ENCODE measurements around the gene ACSM6.

Gene ACSM6

GRCh38 chr10:95242581-95243317 lies 48.7 kb downstream of the ACSM6 start:
- H3K4me1 ChIP-seq (ENCODE audit: low read length), result peaks cover 44% of the 10 kb centered on the region
- DNase-seq, result peak; percentile 35
- no peak overlapping the region for H3K4me3 ChIP-seq (ENCODE audit: low read length)
- H3K79me2 ChIP-seq (ENCODE audit: low read length), result peaks cover 28% of the 10 kb centered on the region
- no peaks in the 10 kb centered on the region for H4K20me1 ChIP-seq (ENCODE audit: insufficient read depth, low read length)
- TF ChIP-seq, protein P1, sequence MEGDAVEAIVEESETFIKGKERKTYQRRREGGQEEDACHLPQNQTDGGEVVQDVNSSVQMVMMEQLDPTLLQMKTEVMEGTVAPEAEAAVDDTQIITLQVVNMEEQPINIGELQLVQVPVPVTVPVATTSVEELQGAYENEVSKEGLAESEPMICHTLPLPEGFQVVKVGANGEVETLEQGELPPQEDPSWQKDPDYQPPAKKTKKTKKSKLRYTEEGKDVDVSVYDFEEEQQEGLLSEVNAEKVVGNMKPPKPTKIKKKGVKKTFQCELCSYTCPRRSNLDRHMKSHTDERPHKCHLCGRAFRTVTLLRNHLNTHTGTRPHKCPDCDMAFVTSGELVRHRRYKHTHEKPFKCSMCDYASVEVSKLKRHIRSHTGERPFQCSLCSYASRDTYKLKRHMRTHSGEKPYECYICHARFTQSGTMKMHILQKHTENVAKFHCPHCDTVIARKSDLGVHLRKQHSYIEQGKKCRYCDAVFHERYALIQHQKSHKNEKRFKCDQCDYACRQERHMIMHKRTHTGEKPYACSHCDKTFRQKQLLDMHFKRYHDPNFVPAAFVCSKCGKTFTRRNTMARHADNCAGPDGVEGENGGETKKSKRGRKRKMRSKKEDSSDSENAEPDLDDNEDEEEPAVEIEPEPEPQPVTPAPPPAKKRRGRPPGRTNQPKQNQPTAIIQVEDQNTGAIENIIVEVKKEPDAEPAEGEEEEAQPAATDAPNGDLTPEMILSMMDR (IDR thresholded peaks at IDR 0.05; ENCODE audit: low read length), result peak; percentile 63
- no peak for TF ChIP-seq EZH2 (optimal IDR thresholded peaks at IDR 0.05; ENCODE audit: low read depth, low read length)
- H3K36me3 ChIP-seq (replicated peaks; ENCODE audit: insufficient read depth, low read length), result no peaks in the 10 kb centered on the region; the same call in 1 of the 2 replicates
- no peak overlapping the region for H3K27ac ChIP-seq (ENCODE audit: low read length)
- no peaks in the 10 kb centered on the region for H3K9me3 ChIP-seq (replicated peaks; ENCODE audit: insufficient read depth, low read length)
- H3F3A ChIP-seq (ENCODE audit: insufficient read depth, low read length), result peaks cover 35% of the 10 kb centered on the region
- H3K9ac ChIP-seq (ENCODE audit: low read length), result no peak overlapping the region
- no peaks in the 10 kb centered on the region for H3K9me2 ChIP-seq (replicated peaks; ENCODE audit: insufficient read depth, low read length)
- no peak overlapping the region for H3K4me2 ChIP-seq (ENCODE audit: low read depth, low read length)
- H3K27me3 ChIP-seq (replicated peaks; ENCODE audit: insufficient read depth, low read length), result no peaks in the 10 kb centered on the region
- no peak overlapping the region for H2AFZ ChIP-seq (ENCODE audit: low read length)

GRCh38 chr10:95243318-95243617 lies 49.2 kb downstream of the ACSM6 start:
- TF ChIP-seq, protein P1 (IDR thresholded peaks at IDR 0.05; ENCODE audit: low read length), result no peak
- TF ChIP-seq EZH2 (optimal IDR thresholded peaks at IDR 0.05; ENCODE audit: low read depth, low read length), result no peak
- TF ChIP-seq EZH2phosphoT487 (IDR thresholded peaks at IDR 0.05; ENCODE audit: low read length), result no peak
- H3K4me2 ChIP-seq (ENCODE audit: low read depth, low read length), result no peak overlapping the region
- no peaks in the 10 kb centered on the region for H3K27me3 ChIP-seq (replicated peaks; ENCODE audit: insufficient read depth, low read length)
- no peak for DNase-seq
- peaks cover 28% of the 10 kb centered on the region for H3K79me2 ChIP-seq (ENCODE audit: low read length)
- no peaks in the 10 kb centered on the region for H3K9me2 ChIP-seq (replicated peaks; ENCODE audit: insufficient read depth, low read length)
- no peak overlapping the region for H2AFZ ChIP-seq (ENCODE audit: low read length)
- no peaks in the 10 kb centered on the region for H3K9me3 ChIP-seq (replicated peaks; ENCODE audit: insufficient read depth, low read length)
- H3K9ac ChIP-seq (ENCODE audit: low read length), result no peak overlapping the region
- H3K36me3 ChIP-seq (replicated peaks; ENCODE audit: insufficient read depth, low read length), result no peaks in the 10 kb centered on the region; the same call in 1 of the 2 replicates
- H3F3A ChIP-seq (ENCODE audit: insufficient read depth, low read length), result peaks cover 35% of the 10 kb centered on the region
- no peak overlapping the region for H3K4me3 ChIP-seq (ENCODE audit: low read length)
- no peaks in the 10 kb centered on the region for H4K20me1 ChIP-seq (ENCODE audit: insufficient read depth, low read length)
- H3K4me1 ChIP-seq (ENCODE audit: low read length), result peaks cover 48% of the 10 kb centered on the region
- H3K27ac ChIP-seq (ENCODE audit: low read length), result no peak overlapping the region

DNA sequence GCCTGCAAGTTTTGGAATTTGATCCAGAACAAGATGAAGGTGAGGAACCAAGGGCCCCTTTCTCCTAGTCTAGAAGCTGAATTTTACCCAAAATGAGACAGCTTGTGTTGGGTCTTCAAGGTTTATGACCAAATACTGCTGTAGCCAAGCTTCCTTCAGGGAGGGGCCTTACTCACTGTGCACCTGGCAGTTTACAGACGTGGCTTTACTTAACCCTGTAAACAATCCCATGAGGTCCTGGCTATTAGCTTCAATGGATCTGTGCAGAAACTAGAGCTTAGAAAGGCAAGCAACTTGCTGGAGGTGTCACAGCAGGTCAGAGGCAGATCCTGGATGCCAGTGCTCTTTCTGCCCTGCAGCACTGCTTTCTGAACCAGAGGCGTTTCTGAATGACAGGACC lies 50.1 kb downstream of the ACSM6 start:
- Histone ChIP-seq H2AFZ (ENCODE audit: low read length) (no peak overlapping the region), H3K9me3 (replicated peaks; ENCODE audit: insufficient read depth, low read length) (no peaks in the 10 kb centered on the region), H3K36me3 (replicated peaks; ENCODE audit: insufficient read depth, low read length) (no peaks in the 10 kb centered on the region), H3K4me1 (ENCODE audit: low read length) (peaks cover 48% of the 10 kb centered on the region), H3K4me3 (ENCODE audit: low read length) (no peak overlapping the region), H4K20me1 (ENCODE audit: insufficient read depth, low read length) (no peaks in the 10 kb centered on the region), H3K9me2 (replicated peaks; ENCODE audit: insufficient read depth, low read length) (no peaks in the 10 kb centered on the region), H3K27ac (ENCODE audit: low read length) (peak overlapping the region; percentile 14; the same call in 1 of the 2 replicates), H3F3A (ENCODE audit: insufficient read depth, low read length) (peaks cover 35% of the 10 kb centered on the region), H3K9ac (ENCODE audit: low read length) (no peak overlapping the region), H3K79me2 (ENCODE audit: low read length) (peaks cover 34% of the 10 kb centered on the region), H3K27me3 (replicated peaks; ENCODE audit: insufficient read depth, low read length) (no peaks in the 10 kb centered on the region), H3K4me2 (ENCODE audit: low read depth, low read length) (no peak overlapping the region)
- TF ChIP-seq, protein P1 (IDR thresholded peaks at IDR 0.05; ENCODE audit: low read length), result no peak
- TF ChIP-seq EZH2 (optimal IDR thresholded peaks at IDR 0.05; ENCODE audit: low read depth, low read length) (no peak), EZH2phosphoT487 (IDR thresholded peaks at IDR 0.05; ENCODE audit: low read length) (no peak)
- DNase-seq, result peak; percentile 47
